Rectal smooth muscle tissue (tissue), 1 donor: ENCODE measurements around the gene MIDN.

ENCODE experiments used
- H3K27ac ChIP-seq: one replicate; pipeline ENCODE4 v1.7.0; 2013; ENCODE audit warnings: low read depth, low read length, inconsistent platforms
- H3K27me3 ChIP-seq: one replicate; pipeline ENCODE4 v1.7.0; 2013; ENCODE audit warnings: low read length; ENCODE audit not compliant: control insufficient read depth, insufficient read depth
- H3K36me3 ChIP-seq: one replicate; pipeline ENCODE4 v1.7.0; 2013; ENCODE audit warnings: low read length; ENCODE audit not compliant: control insufficient read depth, insufficient read depth
- H3K4me1 ChIP-seq: one replicate; pipeline ENCODE4 v1.7.0; 2013; ENCODE audit warnings: low read length; ENCODE audit not compliant: control insufficient read depth, insufficient read depth
- H3K4me3 ChIP-seq: one replicate; pipeline ENCODE4 v1.7.0; 2013; ENCODE audit warnings: low read length
- H3K9ac ChIP-seq: one replicate; pipeline ENCODE4 v1.7.0; 2013; ENCODE audit warnings: low read length

Gene MIDN

GRCh38 chr19:1256646-1257474 is 8.5 kb downstream of the MIDN start:
- H3K9ac ChIP-seq, result no peak overlapping the region
- H3K27ac ChIP-seq, result peak overlapping the region; percentile 34
- H3K4me1 ChIP-seq, result peaks cover 32% of the 10 kb centered on the region
- H3K4me3 ChIP-seq, result no peak overlapping the region
- peaks cover 22% of the 10 kb centered on the region for H3K36me3 ChIP-seq
- H3K27me3 ChIP-seq, result no peaks in the 10 kb centered on the region

DNA sequence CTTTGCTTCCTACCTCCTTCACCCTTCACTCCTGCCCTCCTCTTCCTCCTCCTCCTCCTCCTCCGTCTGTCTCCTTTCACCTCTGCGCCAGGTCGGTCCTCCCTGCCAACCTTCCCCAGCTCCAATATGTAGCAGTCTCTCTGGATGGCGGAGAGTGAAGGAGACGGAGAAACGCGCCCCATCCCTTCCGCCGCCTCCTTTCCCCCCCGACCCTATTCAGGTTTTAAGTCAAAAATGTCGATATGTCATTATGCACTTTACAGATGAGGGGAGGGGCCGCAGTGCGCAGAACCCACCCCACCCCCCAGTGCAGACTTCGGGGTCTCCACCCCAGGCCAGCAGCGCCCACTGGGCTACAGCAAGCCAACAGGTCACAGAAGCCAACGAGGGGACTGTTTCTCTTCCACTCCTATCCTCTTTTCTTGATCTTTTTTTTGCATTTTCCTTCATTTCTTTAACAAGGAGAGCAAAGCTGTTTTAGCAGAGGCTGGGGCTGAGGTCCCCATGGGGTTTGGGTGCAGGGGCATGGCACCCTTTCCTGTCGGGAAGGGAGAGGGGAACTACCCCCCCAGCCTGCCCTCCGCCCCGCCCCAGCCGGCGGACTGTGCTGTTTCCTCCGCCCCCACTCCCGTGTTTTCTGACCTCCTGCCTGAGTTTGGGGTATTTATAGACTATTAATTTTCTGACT is 9.2 kb downstream of the MIDN start:
- H3K27ac ChIP-seq, result no peak overlapping the region
- H3K27me3 ChIP-seq, result no peaks in the 10 kb centered on the region
- no peak overlapping the region for H3K9ac ChIP-seq
- H3K4me1 ChIP-seq, result peaks cover 33% of the 10 kb centered on the region
- no peak overlapping the region for H3K4me3 ChIP-seq
- peaks cover 22% of the 10 kb centered on the region for H3K36me3 ChIP-seq

- Histone ChIP-seq H3K27me3 (no peaks in the 10 kb centered on the region), H3K9ac (no peak overlapping the region), H3K36me3 (peaks cover 22% of the 10 kb centered on the region), H3K4me3 (no peak overlapping the region), H3K4me1 (peaks cover 33% of the 10 kb centered on the region), H3K27ac (no peak overlapping the region)
Observed at GRCh38 chr19:1258163-1258492, 9.7 kb downstream of the MIDN start.

DNA sequence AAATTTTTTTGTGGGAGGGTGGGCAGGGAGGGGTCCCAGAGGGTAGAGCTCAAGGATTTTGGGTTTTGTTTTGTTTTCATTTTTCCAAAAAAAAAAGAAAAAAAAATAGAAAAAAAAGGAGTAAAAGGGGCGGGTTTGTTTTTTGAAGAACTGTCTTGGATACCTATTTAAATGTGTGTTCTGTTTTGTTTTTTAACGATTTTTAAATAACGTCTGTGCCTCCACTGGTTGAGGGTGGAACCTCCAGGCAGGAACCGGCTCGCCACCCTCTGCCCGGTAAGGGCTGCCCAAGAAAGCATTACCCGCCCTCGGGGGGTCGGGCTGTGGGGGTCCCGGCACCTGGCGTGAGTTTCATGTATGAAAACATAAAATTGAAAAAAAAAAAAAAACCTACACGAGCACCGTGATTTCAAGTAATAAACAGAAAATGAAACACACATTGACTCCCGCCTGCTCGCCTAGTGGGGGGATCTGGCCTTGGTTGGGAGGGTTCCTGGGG is 10.4 kb downstream of the MIDN start:
- Histone ChIP-seq H3K36me3 (peaks cover 22% of the 10 kb centered on the region), H3K4me1 (peaks cover 28% of the 10 kb centered on the region), H3K27ac (peak overlapping the region; percentile 76), H3K4me3 (no peak overlapping the region), H3K9ac (no peak overlapping the region), H3K27me3 (no peaks in the 10 kb centered on the region)

DNA sequence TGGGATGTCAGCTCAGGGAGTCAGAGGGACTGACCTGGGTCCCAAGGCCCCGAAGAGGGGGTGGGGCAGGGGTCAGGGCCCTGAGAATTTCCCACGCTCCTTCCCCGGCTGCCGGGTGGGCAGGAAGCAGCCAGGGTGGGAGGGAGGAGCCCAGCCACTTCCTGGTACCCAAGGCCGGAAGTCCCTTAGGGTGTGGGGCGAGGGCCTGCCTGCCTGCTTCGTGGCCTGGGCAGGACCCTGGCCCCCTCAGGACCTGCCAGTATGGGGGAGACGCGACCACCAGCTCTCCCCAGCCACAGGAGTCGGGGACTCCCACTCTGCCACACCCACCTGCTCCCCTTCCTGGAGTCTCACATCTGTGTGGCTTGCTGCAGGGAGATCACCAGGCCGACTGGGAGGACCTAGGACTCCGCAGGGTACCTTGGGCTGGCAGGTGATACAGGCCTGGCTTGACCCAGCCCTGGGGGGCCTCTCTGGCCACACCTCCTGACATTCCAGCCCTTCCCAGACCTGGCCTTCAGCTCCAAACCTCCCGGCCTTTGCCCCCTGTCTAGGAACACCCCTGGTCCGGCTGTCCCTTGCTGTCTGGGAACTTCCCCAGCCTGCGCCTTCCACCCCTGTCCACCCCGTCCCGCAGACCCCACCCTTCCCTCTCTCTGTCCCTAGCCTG is 11.0 kb downstream of the MIDN start:
- peaks cover 21% of the 10 kb centered on the region for H3K36me3 ChIP-seq
- H3K9ac ChIP-seq, result peak overlapping the region; percentile 34
- peak overlapping the region; percentile 76 for H3K27ac ChIP-seq
- H3K4me3 ChIP-seq, result peak overlapping the region; percentile 31
- peaks cover 23% of the 10 kb centered on the region for H3K4me1 ChIP-seq
- H3K27me3 ChIP-seq, result no peaks in the 10 kb centered on the region

GRCh38 chr19:1259876-1260748 is 11.7 kb downstream of the MIDN start:
- H3K27ac ChIP-seq, result peak overlapping the region; percentile 76
- H3K36me3 ChIP-seq, result peaks cover 14% of the 10 kb centered on the region
- H3K4me1 ChIP-seq, result peaks cover 15% of the 10 kb centered on the region
- no peak overlapping the region for H3K9ac ChIP-seq
- peak overlapping the region; percentile 40 for H3K4me3 ChIP-seq
- H3K27me3 ChIP-seq, result no peaks in the 10 kb centered on the region

DNA sequence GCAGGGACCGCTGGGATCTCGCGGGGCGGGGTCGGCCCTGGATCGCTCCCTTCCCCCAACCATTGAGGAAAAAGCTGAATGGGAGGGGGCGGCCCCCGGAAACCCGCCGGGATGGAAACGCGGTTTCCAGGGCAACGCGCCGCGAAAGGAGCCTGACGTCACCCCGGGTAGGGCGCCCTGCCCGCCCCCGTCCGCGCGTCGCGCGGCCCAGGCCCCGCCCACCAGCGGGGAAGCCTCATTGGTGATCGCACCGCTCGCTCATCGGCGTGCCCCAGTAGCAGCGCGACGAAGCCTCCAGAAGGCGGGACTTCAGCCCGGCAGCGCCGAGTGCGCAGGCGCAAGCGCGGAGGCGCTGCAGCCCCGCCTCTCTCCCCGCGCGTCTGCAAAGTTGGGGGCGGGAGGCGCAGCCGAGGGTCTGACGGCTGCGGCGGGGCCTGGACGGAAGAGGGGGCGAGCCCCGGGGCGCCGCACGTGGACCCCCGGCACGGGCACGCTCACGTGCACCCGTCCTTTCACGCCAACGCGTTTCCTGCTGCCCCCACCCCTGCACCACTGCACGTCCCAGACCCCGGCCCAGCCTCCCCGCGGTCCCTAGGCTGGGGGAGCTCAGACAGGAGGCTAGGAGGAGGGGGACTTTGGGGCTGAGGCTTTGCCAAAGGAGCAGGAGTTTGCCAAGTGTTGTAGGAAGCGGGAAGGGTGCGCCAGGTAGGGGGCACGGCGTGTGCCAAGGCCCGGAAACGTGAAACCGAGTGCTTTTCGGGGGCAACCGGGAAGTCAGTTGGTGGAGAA is 12.6 kb downstream of the MIDN start:
- Histone ChIP-seq H3K36me3 (peaks cover 6% of the 10 kb centered on the region), H3K4me3 (peak overlapping the region; percentile 62), H3K4me1 (peaks cover 16% of the 10 kb centered on the region), H3K27ac (peak overlapping the region; percentile 76), H3K27me3 (no peaks in the 10 kb centered on the region), H3K9ac (peak overlapping the region; percentile 69)

- Histone ChIP-seq H3K27me3 (no peaks in the 10 kb centered on the region), H3K27ac (peak overlapping the region; percentile 76), H3K9ac (peak overlapping the region; percentile 69), H3K4me1 (peaks cover 20% of the 10 kb centered on the region), H3K4me3 (peak overlapping the region; percentile 62), H3K36me3 (peaks cover 4% of the 10 kb centered on the region)
Observed at GRCh38 chr19:1261538-1261797, 13.1 kb downstream of the MIDN start.

GRCh38 chr19:1261798-1262622 is 13.6 kb downstream of the MIDN start:
- Histone ChIP-seq H3K36me3 (no peaks in the 10 kb centered on the region), H3K9ac (peak overlapping the region; percentile 69), H3K4me1 (peaks cover 21% of the 10 kb centered on the region), H3K27me3 (no peaks in the 10 kb centered on the region), H3K4me3 (peak overlapping the region; percentile 62), H3K27ac (peak overlapping the region; percentile 76)

- H3K27ac ChIP-seq, result peak overlapping the region; percentile 76
- no peaks in the 10 kb centered on the region for H3K27me3 ChIP-seq
- peak overlapping the region; percentile 62 for H3K4me3 ChIP-seq
- no peaks in the 10 kb centered on the region for H3K36me3 ChIP-seq
- peak overlapping the region; percentile 32 for H3K9ac ChIP-seq
- H3K4me1 ChIP-seq, result peaks cover 26% of the 10 kb centered on the region
Observed at GRCh38 chr19:1262623-1263123, 14.3 kb downstream of the MIDN start.

DNA sequence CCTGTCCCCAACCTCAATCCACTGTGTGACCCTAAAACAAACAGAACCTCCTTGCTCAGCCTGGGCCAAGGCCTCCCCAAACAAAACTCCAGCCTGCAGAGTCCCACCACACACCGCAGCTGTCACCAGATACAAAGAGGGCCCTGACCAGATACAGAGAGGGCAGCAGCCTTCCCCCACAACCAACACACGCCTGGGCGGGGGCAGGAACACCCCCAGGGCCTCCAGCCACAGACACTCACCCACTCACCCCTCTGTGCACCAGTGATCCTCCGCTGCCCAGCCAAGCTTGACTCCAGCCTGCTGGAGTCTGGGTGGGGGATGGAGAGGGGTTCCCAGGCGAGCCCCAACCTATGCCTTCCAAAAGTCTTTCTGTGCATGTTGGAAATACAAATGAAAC is 14.8 kb downstream of the MIDN start:
- no peak overlapping the region for H3K9ac ChIP-seq
- H3K4me3 ChIP-seq, result no peak overlapping the region
- H3K36me3 ChIP-seq, result no peaks in the 10 kb centered on the region
- no peaks in the 10 kb centered on the region for H3K27me3 ChIP-seq
- H3K4me1 ChIP-seq, result peaks cover 30% of the 10 kb centered on the region
- H3K27ac ChIP-seq, result peak overlapping the region; percentile 76
